Stomach (tissue), 4 donors: ENCODE data around the gene ZNF783.

ENCODE experiments used
- CTCF ChIP-seq, 7 experiments: fragments of 450-650 bp in 4 of 7; fragments of 200-600 bp in 3 of 7; sonication (generic) in 3 of 7; IDR thresholded peaks; one replicate each; pipeline ENCODE4 v1.5.1; 2016 to 2019; ENCODE audit warnings: antibody characterized with exemption in 7 of 7, control low read depth in 2 of 7, mild to moderate bottlenecking in 1 of 7
- POLR2A ChIP-seq, 4 donors: fragments of 450-650 bp; IDR thresholded peaks; one replicate each; pipeline ENCODE4 v1.6.1; 2016; ENCODE audit warnings: antibody characterized with exemption in 4 of 4, control low read depth in 2 of 4, mild to moderate bottlenecking in 1 of 4, moderate library complexity in 1 of 4

- TF ChIP-seq POLR2A (IDR thresholded peaks at IDR 0.05) (no peak), CTCF (IDR thresholded peaks at IDR 0.05) (no peak)
Observed at GRCh38 chr7:149238051-149238450, 23.9 kb upstream of the ZNF783 start.
